ENCODE results near the gene RMC1. TPM values are rescaled to one million over a fixed set of nuclear protein-coding genes. Genes with fewer than 3 reads are reported as not detected.

RMC1 gene
- total RNA-seq, 4 donors from 2014 or later: 17.9 to 34.1 (median 28.9) TPM

DNA sequence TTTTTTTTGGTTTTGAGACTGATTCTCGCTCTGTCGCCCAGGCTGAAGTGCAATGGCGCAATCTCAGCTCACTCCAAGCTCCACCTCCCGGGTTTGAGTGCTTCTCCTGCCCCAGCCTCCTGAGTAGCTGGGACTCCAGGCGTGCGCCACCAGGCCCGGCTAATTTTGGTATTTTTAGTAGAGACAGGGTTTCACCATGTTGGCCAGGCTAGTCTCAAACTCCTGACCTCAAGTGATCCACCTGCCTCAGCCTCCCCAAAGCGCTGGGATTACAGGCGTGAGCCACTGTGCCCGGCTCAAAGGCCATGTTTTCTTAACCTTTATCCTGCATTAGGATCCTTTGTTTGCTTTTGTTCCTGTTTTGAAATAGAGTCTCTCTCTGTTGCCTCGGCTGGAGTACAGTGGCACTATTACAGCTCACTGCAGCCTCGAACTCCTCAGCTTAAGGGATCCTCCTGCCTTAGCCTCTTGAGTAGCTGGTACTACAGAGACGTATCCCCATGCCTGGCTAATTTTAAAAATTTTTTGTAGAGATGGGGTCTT lies 42.0 kb downstream of the RMC1 start:
- H3K36me3 ChIP-seq: peaks cover 0 to 97% of the 10 kb centered on the region in 2 donors
- WGBS, 2 donors (ENCODE audit: low coverage in 1 of 2): 90 to 93% methylated on average over 5 to 8 of the region's 13 CpGs
- no peak overlapping the region for H3K27ac ChIP-seq
- TF ChIP-seq POLR2A (IDR thresholded peaks at IDR 0.05) (no peak), POLR2AphosphoS5 (IDR thresholded peaks at IDR 0.05) (no peak), EP300 (IDR thresholded peaks at IDR 0.05) (no peak)
- TF ChIP-seq, protein P1, sequence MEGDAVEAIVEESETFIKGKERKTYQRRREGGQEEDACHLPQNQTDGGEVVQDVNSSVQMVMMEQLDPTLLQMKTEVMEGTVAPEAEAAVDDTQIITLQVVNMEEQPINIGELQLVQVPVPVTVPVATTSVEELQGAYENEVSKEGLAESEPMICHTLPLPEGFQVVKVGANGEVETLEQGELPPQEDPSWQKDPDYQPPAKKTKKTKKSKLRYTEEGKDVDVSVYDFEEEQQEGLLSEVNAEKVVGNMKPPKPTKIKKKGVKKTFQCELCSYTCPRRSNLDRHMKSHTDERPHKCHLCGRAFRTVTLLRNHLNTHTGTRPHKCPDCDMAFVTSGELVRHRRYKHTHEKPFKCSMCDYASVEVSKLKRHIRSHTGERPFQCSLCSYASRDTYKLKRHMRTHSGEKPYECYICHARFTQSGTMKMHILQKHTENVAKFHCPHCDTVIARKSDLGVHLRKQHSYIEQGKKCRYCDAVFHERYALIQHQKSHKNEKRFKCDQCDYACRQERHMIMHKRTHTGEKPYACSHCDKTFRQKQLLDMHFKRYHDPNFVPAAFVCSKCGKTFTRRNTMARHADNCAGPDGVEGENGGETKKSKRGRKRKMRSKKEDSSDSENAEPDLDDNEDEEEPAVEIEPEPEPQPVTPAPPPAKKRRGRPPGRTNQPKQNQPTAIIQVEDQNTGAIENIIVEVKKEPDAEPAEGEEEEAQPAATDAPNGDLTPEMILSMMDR (IDR thresholded peaks at IDR 0.05): no peak
- no peak overlapping the region for H3K4me3 ChIP-seq
- no peaks in the 10 kb centered on the region for H3K27me3 ChIP-seq
- H3K4me1 ChIP-seq: no peaks in the 10 kb centered on the region
- no peak for ATAC-seq
- H3K9me3 ChIP-seq: no peaks in the 10 kb centered on the region

- no peak overlapping the region for H3K27ac ChIP-seq
- H3K4me3 ChIP-seq: no peak overlapping the region
- WGBS, 2 donors (ENCODE audit: low coverage in 1 of 2): 86 to 100% methylated on average over 1 to 2 of the region's 3 CpGs
- no peaks in the 10 kb centered on the region for H3K9me3 ChIP-seq
- TF ChIP-seq, protein P1 (IDR thresholded peaks at IDR 0.05): no peak
- TF ChIP-seq POLR2A (IDR thresholded peaks at IDR 0.05) (no peak), POLR2AphosphoS5 (IDR thresholded peaks at IDR 0.05) (no peak), EP300 (IDR thresholded peaks at IDR 0.05) (no peak)
- no peaks in the 10 kb centered on the region for H3K27me3 ChIP-seq
- H3K4me1 ChIP-seq: no peaks in the 10 kb centered on the region
- H3K36me3 ChIP-seq: peaks cover 0 to 97% of the 10 kb centered on the region in 2 donors
- ATAC-seq: no peak
Measured at GRCh38 chr18:23547306-23547705, 44.0 kb downstream of the RMC1 start.

DNA sequence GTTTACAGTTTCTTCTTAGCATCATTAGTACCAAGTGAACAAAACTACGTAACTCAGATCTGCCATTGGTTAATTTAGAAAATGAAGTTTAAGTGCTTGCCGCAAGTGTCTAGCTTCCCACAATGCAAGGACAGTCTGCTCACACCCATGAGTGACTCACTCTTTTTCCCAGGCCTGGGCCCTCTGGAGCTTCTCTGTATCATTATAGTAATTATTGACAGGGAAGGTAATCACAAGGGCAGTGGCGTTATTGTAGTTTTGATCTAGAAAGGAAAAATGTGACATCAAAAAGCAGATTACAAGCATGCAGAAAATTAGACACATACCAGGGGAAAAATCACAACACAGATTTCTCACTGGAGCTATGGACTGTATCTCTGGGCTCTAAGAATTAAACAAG lies 44.5 kb downstream of the RMC1 start:
- 57 to 71% methylated on average over 3 of the region's 3 CpGs for WGBS, 2 donors (ENCODE audit: low coverage in 1 of 2)
- ATAC-seq: no peak
- Histone ChIP-seq H3K4me1 (no peaks in the 10 kb centered on the region), H3K36me3 (peaks cover 0 to 97% of the 10 kb centered on the region in 2 donors), H3K9me3 (no peaks in the 10 kb centered on the region), H3K4me3 (no peak overlapping the region), H3K27ac (no peak overlapping the region), H3K27me3 (no peaks in the 10 kb centered on the region)
- TF ChIP-seq, protein P1 (IDR thresholded peaks at IDR 0.05): no peak
- TF ChIP-seq EP300 (IDR thresholded peaks at IDR 0.05) (no peak), POLR2A (IDR thresholded peaks at IDR 0.05) (no peak), POLR2AphosphoS5 (IDR thresholded peaks at IDR 0.05) (no peak)

- Histone ChIP-seq H3K36me3 (peaks cover 0 to 97% of the 10 kb centered on the region in 2 donors), H3K9me3 (no peaks in the 10 kb centered on the region), H3K27me3 (no peaks in the 10 kb centered on the region), H3K4me3 (no peak overlapping the region), H3K27ac (no peak overlapping the region), H3K4me1 (no peaks in the 10 kb centered on the region)
- 61 to 69% methylated on average over 2 of the region's 2 CpGs for WGBS, 2 donors (ENCODE audit: low coverage in 1 of 2)
- TF ChIP-seq POLR2A (IDR thresholded peaks at IDR 0.05) (no peak), EP300 (IDR thresholded peaks at IDR 0.05) (no peak), POLR2AphosphoS5 (IDR thresholded peaks at IDR 0.05) (no peak)
- TF ChIP-seq, protein P1 (IDR thresholded peaks at IDR 0.05): no peak
- no peak for ATAC-seq
Measured at GRCh38 chr18:23548275-23548674, 45.0 kb downstream of the RMC1 start.

DNA sequence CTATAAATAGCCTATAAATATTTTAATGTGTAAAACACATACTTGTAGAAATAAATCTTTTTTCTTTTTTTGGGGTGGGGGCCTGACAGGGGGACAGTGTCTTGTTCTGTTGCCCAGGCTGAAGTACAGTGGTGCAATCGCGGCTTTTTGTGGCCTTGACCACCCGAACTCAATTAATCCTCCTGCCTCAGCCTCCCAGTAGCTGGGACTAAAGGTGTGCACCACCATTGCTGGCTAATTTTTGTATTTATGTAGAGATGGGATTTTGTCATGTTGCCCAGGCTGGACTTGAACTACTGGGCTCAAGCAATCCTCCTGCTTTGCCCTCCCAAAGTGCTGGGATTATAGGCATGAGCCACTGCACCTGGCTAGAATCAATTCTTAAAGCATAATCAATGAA lies 45.4 kb downstream of the RMC1 start:
- TF ChIP-seq POLR2A (IDR thresholded peaks at IDR 0.05) (no peak), POLR2AphosphoS5 (IDR thresholded peaks at IDR 0.05) (no peak), EP300 (IDR thresholded peaks at IDR 0.05) (no peak)
- TF ChIP-seq, protein P1 (IDR thresholded peaks at IDR 0.05): no peak
- H3K27me3 ChIP-seq: no peaks in the 10 kb centered on the region
- no peak overlapping the region for H3K4me3 ChIP-seq
- no peak for ATAC-seq
- H3K9me3 ChIP-seq: no peaks in the 10 kb centered on the region
- no peaks in the 10 kb centered on the region for H3K4me1 ChIP-seq
- no peak overlapping the region for H3K27ac ChIP-seq
- 96 to 100% methylated on average over 1 to 3 of the region's 3 CpGs for WGBS, 2 donors (ENCODE audit: low coverage in 1 of 2)
- H3K36me3 ChIP-seq: peaks cover 0 to 97% of the 10 kb centered on the region in 2 donors
